ENCODE results near the gene SYT12.

Gene SYT12

GRCh38 chr11:67090717-67091116 lies 67.8 kb downstream of the SYT12 start:
- H3K27ac ChIP-seq (ENCODE audit: insufficient read depth, low read length, poor library complexity, severe bottlenecking), result no peak overlapping the region
- H3K27me3 ChIP-seq (replicated peaks; ENCODE audit: control insufficient read depth, insufficient read depth, low read length, poor library complexity, severe bottlenecking), result no peaks in the 10 kb centered on the region
- H3K4me1 ChIP-seq (ENCODE audit: control insufficient read depth, insufficient read depth, low read length, poor library complexity, severe bottlenecking), result no peaks in the 10 kb centered on the region
- no peak overlapping the region for H3K4me3 ChIP-seq (ENCODE audit: insufficient read depth, low read depth, low read length, poor library complexity, severe bottlenecking)
- no peaks in the 10 kb centered on the region for H3K36me3 ChIP-seq (ENCODE audit: control insufficient read depth, insufficient read depth, low read length)
- H3K9me3 ChIP-seq (ENCODE audit: control insufficient read depth, low read length), result no peaks in the 10 kb centered on the region
- DNase-seq, result no peak

- no peak overlapping the region for H3K4me3 ChIP-seq (ENCODE audit: insufficient read depth, low read depth, low read length, poor library complexity, severe bottlenecking)
- no peaks in the 10 kb centered on the region for H3K27me3 ChIP-seq (replicated peaks; ENCODE audit: control insufficient read depth, insufficient read depth, low read length, poor library complexity, severe bottlenecking)
- H3K4me1 ChIP-seq (ENCODE audit: control insufficient read depth, insufficient read depth, low read length, poor library complexity, severe bottlenecking), result no peaks in the 10 kb centered on the region
- no peak overlapping the region for H3K27ac ChIP-seq (ENCODE audit: insufficient read depth, low read length, poor library complexity, severe bottlenecking)
- no peak for DNase-seq
- no peaks in the 10 kb centered on the region for H3K9me3 ChIP-seq (ENCODE audit: control insufficient read depth, low read length)
- H3K36me3 ChIP-seq (ENCODE audit: control insufficient read depth, insufficient read depth, low read length), result no peaks in the 10 kb centered on the region
These were observed 72.2 kb downstream of the SYT12 start for GRCh38 chr11:67095214-67095507.

GRCh38 chr11:67098799-67099429 lies 76.0 kb downstream of the SYT12 start:
- no peak overlapping the region for H3K27ac ChIP-seq (ENCODE audit: insufficient read depth, low read length, poor library complexity, severe bottlenecking)
- H3K4me1 ChIP-seq (ENCODE audit: control insufficient read depth, insufficient read depth, low read length, poor library complexity, severe bottlenecking), result peaks cover 3% of the 10 kb centered on the region
- DNase-seq, result no peak
- no peaks in the 10 kb centered on the region for H3K9me3 ChIP-seq (ENCODE audit: control insufficient read depth, low read length)
- no peaks in the 10 kb centered on the region for H3K27me3 ChIP-seq (replicated peaks; ENCODE audit: control insufficient read depth, insufficient read depth, low read length, poor library complexity, severe bottlenecking)
- no peaks in the 10 kb centered on the region for H3K36me3 ChIP-seq (ENCODE audit: control insufficient read depth, insufficient read depth, low read length)
- no peak overlapping the region for H3K4me3 ChIP-seq (ENCODE audit: insufficient read depth, low read depth, low read length, poor library complexity, severe bottlenecking)

GRCh38 chr11:67099831-67100324 lies 76.9 kb downstream of the SYT12 start:
- H3K27ac ChIP-seq (ENCODE audit: insufficient read depth, low read length, poor library complexity, severe bottlenecking), result no peak overlapping the region
- no peak for DNase-seq
- H3K9me3 ChIP-seq (ENCODE audit: control insufficient read depth, low read length), result no peaks in the 10 kb centered on the region
- no peaks in the 10 kb centered on the region for H3K36me3 ChIP-seq (ENCODE audit: control insufficient read depth, insufficient read depth, low read length)
- H3K4me3 ChIP-seq (ENCODE audit: insufficient read depth, low read depth, low read length, poor library complexity, severe bottlenecking), result no peak overlapping the region
- peaks cover 4% of the 10 kb centered on the region for H3K4me1 ChIP-seq (ENCODE audit: control insufficient read depth, insufficient read depth, low read length, poor library complexity, severe bottlenecking)
- H3K27me3 ChIP-seq (replicated peaks; ENCODE audit: control insufficient read depth, insufficient read depth, low read length, poor library complexity, severe bottlenecking), result no peaks in the 10 kb centered on the region
